HL-60 (cell line): ENCODE measurements around the gene PPP1R3E.

Experiments
- DNase-seq, 2 experiments: peaks; one replicate each; pipeline ENCODE4 v3.0.0-alpha.2; 2010 to 2020; ENCODE audit warnings: low read depth in 1 of 2, low spot score in 1 of 2
- H3K27ac ChIP-seq: fragments of 250-450 bp; sonication (Bioruptor Pico); replicated peaks from 2 replicates; pipeline ENCODE4 v1.5.1; 2020; ENCODE audit warnings: mild to moderate bottlenecking, moderate library complexity
- H3K27me3 ChIP-seq: fragments of 250-450 bp; sonication (Bioruptor Pico); 2 replicates; pipeline ENCODE4 v1.5.1; 2021; ENCODE audit warnings: mild to moderate bottlenecking, moderate library complexity; ENCODE audit not compliant: insufficient read depth, poor library complexity, severe bottlenecking
- H3K4me3 ChIP-seq: replicated peaks from 2 replicates; pipeline ENCODE4 v1.5.1; 2011; ENCODE audit warnings: mild to moderate bottlenecking, control low read depth, low read length; ENCODE audit not compliant: insufficient read depth
- GABPA ChIP-seq: IDR thresholded peaks from 2 replicates; pipeline ENCODE4 v1.6.1; 2012; ENCODE audit warnings: low read depth
- POLR2AphosphoS5 ChIP-seq: IDR thresholded peaks from 2 replicates; pipeline ENCODE4 v1.6.1; 2012; ENCODE audit warnings: low read depth
- REST ChIP-seq: IDR thresholded peaks from 2 replicates; pipeline ENCODE4 v1.6.1; 2012; ENCODE audit warnings: low read depth; ENCODE audit not compliant: insufficient replicate concordance
- SPI1 ChIP-seq: IDR thresholded peaks from 2 replicates; pipeline ENCODE4 v1.6.1; 2012; ENCODE audit warnings: low read depth, mild to moderate bottlenecking, borderline replicate concordance
- TF ChIP-seq, protein P1 (sequence below): IDR thresholded peaks from one replicate; pipeline ENCODE4 v1.5.1; 2011; ENCODE audit warnings: low read length, control low read depth, inconsistent platforms; ENCODE audit not compliant: insufficient read depth

PPP1R3E gene

DNA sequence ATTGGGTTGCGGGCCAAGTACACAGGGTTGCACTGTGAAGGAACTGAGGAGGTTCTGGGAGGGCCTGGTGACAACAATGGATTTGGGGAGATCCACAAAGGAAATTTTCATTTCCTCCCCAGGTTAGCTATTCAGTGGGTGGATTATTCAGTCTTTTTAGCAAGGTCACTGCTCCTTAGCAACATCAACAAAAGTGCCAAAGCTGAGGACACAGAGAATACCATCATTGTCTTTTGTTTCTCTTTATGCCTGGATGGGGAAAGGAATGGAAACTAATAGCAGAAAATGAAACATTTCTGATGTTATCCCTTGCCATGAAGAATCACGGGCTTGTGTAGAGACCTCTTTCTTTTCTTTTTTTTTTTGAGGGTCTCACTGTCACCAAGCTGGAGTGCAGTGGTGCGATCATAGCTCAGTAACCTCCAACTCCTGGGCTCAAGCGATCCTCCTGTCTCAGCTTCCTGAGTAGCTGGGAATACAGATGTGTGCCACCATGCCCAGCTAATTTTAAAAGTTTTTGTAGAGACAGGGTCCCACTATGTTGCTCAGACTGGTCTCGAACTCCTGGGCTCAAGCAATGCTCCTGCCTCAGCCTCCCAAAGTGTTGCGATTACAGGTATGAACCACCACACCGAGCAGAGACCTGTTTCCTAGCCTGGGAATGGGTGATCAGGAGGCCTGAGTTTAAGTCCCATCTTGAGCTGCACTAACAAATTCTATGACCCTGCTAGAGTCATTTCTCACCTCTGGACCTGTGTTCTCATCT lies 6.5 kb downstream of the PPP1R3E start:
- no peak for DNase-seq
- no peak overlapping the region for H3K4me3 ChIP-seq
- H3K27ac ChIP-seq = no peak overlapping the region
- no peaks in the 10 kb centered on the region for H3K27me3 ChIP-seq
- TF ChIP-seq, protein P1, sequence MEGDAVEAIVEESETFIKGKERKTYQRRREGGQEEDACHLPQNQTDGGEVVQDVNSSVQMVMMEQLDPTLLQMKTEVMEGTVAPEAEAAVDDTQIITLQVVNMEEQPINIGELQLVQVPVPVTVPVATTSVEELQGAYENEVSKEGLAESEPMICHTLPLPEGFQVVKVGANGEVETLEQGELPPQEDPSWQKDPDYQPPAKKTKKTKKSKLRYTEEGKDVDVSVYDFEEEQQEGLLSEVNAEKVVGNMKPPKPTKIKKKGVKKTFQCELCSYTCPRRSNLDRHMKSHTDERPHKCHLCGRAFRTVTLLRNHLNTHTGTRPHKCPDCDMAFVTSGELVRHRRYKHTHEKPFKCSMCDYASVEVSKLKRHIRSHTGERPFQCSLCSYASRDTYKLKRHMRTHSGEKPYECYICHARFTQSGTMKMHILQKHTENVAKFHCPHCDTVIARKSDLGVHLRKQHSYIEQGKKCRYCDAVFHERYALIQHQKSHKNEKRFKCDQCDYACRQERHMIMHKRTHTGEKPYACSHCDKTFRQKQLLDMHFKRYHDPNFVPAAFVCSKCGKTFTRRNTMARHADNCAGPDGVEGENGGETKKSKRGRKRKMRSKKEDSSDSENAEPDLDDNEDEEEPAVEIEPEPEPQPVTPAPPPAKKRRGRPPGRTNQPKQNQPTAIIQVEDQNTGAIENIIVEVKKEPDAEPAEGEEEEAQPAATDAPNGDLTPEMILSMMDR = no peak
- no peak for TF ChIP-seq GABPA

DNA sequence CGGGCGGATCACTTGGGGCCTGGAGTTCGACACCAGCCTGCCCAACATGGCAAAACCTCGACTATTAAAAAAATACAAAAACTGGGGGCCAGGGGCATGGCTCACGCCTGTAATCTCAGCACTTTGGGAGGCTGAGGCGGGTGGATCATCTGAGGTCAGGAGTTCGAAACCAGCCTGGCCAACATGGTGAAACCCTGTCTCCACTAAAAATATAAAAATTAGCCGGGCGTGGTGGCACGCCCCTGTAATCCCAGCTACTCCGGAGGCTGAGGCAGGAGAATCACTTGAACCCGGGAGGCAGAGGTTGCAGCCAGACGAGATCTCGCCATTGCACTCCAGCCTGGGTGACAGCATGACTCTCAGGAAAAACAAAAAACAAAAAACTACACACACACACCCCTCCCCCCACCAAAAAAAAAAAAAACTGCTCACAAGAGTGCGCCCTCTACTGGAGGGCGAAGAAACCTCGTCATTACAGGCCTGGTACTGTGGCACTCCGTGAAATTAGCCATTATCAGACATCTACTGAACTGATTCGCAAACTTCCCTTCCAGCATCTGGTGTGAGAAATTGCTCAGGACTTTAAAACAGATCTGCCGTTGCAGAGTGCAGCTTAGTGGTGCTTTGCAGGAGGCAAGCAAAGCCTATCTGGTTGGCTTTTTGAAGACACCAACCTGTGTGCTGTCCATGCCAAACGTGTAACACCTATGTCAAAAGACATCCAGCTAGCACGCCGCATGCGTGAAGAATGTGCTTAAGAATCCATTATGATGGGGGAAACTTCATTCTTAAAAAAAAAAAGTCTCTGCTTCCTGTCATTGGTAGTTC lies 7.7 kb downstream of the PPP1R3E start:
- Histone ChIP-seq H3K27me3 (no peaks in the 10 kb centered on the region), H3K27ac (peak overlapping the region; percentile 33), H3K4me3 (no peak overlapping the region)
- DNase-seq = peak; percentile 54 to 55
- TF ChIP-seq GABPA (no peak), POLR2AphosphoS5 (no peak), SPI1 (no peak), REST (no peak)
- TF ChIP-seq, protein P1 = peak; percentile 65

- Histone ChIP-seq H3K27ac (peak overlapping the region; percentile 76), H3K4me3 (peak overlapping the region; percentile 85), H3K27me3 (no peaks in the 10 kb centered on the region)
- DNase-seq = peak in 1 of 2 experiments; percentile 56
- TF ChIP-seq POLR2AphosphoS5 = no peak
- TF ChIP-seq SPI1 = no peak
- no peak for TF ChIP-seq REST
Measured at GRCh38 chr14:23286902-23287479, 15.7 kb downstream of the PPP1R3E start.
